Measurements from ENCODE around the gene PEG3. TPM values are rescaled to one million over a fixed set of nuclear protein-coding genes. Genes with fewer than 3 reads are reported as not detected.

The PEG3 gene
- total and polyA plus RNA-seq, 2 of the 13 experiments (the other 11 are each of a cell fraction or from before 2014, with no cell fraction given): 217 to 394 TPM

GRCh38 chr19:56832352-56832928, 8.1 kb downstream of the PEG3 start (continued):
- TF ChIP-seq ZBTB44 (CRISPR knock-in tag; IDR thresholded peaks at IDR 0.05): no peak
- no peak for TF ChIP-seq PAWR (CRISPR knock-in tag; IDR thresholded peaks at IDR 0.05; ENCODE audit: borderline replicate concordance)
- TF ChIP-seq ZNF564 (CRISPR knock-in tag; IDR thresholded peaks at IDR 0.05): no peak
- TF ChIP-seq THYN1 (CRISPR knock-in tag; IDR thresholded peaks at IDR 0.05; ENCODE audit: borderline replicate concordance, low read depth): no peak
- no peak for TF ChIP-seq NR1H2 (CRISPR knock-in tag; IDR thresholded peaks at IDR 0.05; ENCODE audit: borderline replicate concordance, low read depth)
- no peak for TF ChIP-seq ZNF225 (CRISPR knock-in tag; IDR thresholded peaks at IDR 0.05)
- TF ChIP-seq CCAR2 (optimal IDR thresholded peaks at IDR 0.05; ENCODE audit: low read depth, low read length): no peak
- TF ChIP-seq NCOA5 (CRISPR knock-in tag; IDR thresholded peaks at IDR 0.05): no peak
- peak; percentile 40; the same call in 1 of the 2 replicates for TF ChIP-seq HMG20A (CRISPR knock-in tag; IDR thresholded peaks at IDR 0.05; ENCODE audit: borderline replicate concordance)
- no peak for TF ChIP-seq ZFP37 (CRISPR knock-in tag; IDR thresholded peaks at IDR 0.05; ENCODE audit: borderline replicate concordance)
- peak; percentile 42; the same call in 1 of the 2 replicates for TF ChIP-seq POLR2AphosphoS5 (IDR thresholded peaks at IDR 0.05; ENCODE audit: low read depth, low read length)
- TF ChIP-seq ZNF704 (CRISPR knock-in tag; IDR thresholded peaks at IDR 0.05; ENCODE audit: borderline replicate concordance): no peak
- no peak for TF ChIP-seq KDM2A (CRISPR knock-in tag; IDR thresholded peaks at IDR 0.05; ENCODE audit: borderline replicate concordance, low read depth)
- no peak for TF ChIP-seq CREB3 (CRISPR knock-in tag; IDR thresholded peaks at IDR 0.05)
- TF ChIP-seq TBL1XR1 (IDR thresholded peaks at IDR 0.05; ENCODE audit: borderline replicate concordance, low read length, partially characterized antibody): no peak
- TF ChIP-seq POLR2A (IDR thresholded peaks at IDR 0.05; ENCODE audit: insufficient read depth in 1 of 2, low read depth in 2 of 2, low read length in 2 of 2): peak; percentile 23 to 37; a peak in 1 of 4 replicates
- no peak for TF ChIP-seq ZNF639 (CRISPR knock-in tag; conservative IDR thresholded peaks at IDR 0.05)
- TF ChIP-seq BATF2 (CRISPR knock-in tag; IDR thresholded peaks at IDR 0.05): no peak
- TF ChIP-seq ZSCAN9 (CRISPR knock-in tag; IDR thresholded peaks at IDR 0.05; ENCODE audit: borderline replicate concordance): 0 out of 2 replicates have a peak, but pooled peaks have one; percentile 22
- TF ChIP-seq ZNF3 (CRISPR knock-in tag; IDR thresholded peaks at IDR 0.05): no peak
- no peak for TF ChIP-seq ZNF598 (CRISPR knock-in tag; IDR thresholded peaks at IDR 0.05; ENCODE audit: borderline replicate concordance)
- TF ChIP-seq RARA (CRISPR knock-in tag; IDR thresholded peaks at IDR 0.05): peak; percentile 71
- no peak for TF ChIP-seq ZNF335 (CRISPR knock-in tag; IDR thresholded peaks at IDR 0.05)

All from HepG2 (cell line).